ENCODE data around the gene MAS1.

DNA sequence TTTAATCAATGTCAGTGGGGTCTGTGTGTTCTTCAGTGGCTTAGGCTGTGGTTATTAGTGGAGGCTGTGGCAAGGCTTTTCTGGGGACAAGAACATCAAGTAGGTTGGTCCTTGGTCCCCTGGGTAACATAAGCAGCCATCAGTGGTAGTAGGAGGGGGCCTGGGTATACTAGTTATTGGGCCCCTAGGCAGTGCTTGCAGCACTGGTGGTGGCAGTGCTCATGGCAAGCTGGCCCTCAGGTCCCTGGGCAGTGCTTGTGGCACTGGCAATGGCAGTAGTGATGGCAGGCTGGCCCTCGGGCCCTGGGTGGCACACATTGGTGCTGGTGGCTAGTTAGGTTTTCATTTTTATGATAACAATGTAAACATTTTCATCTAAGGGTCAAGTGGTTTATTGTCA lies 32.5 kb upstream of the MAS1 start:
- TF ChIP-seq, protein P1, sequence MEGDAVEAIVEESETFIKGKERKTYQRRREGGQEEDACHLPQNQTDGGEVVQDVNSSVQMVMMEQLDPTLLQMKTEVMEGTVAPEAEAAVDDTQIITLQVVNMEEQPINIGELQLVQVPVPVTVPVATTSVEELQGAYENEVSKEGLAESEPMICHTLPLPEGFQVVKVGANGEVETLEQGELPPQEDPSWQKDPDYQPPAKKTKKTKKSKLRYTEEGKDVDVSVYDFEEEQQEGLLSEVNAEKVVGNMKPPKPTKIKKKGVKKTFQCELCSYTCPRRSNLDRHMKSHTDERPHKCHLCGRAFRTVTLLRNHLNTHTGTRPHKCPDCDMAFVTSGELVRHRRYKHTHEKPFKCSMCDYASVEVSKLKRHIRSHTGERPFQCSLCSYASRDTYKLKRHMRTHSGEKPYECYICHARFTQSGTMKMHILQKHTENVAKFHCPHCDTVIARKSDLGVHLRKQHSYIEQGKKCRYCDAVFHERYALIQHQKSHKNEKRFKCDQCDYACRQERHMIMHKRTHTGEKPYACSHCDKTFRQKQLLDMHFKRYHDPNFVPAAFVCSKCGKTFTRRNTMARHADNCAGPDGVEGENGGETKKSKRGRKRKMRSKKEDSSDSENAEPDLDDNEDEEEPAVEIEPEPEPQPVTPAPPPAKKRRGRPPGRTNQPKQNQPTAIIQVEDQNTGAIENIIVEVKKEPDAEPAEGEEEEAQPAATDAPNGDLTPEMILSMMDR (IDR thresholded peaks at IDR 0.05) = no peak
- TF ChIP-seq POLR2AphosphoS5 (IDR thresholded peaks at IDR 0.05; ENCODE audit: low read depth, low read length) = no peak
- TF ChIP-seq, protein P2, sequence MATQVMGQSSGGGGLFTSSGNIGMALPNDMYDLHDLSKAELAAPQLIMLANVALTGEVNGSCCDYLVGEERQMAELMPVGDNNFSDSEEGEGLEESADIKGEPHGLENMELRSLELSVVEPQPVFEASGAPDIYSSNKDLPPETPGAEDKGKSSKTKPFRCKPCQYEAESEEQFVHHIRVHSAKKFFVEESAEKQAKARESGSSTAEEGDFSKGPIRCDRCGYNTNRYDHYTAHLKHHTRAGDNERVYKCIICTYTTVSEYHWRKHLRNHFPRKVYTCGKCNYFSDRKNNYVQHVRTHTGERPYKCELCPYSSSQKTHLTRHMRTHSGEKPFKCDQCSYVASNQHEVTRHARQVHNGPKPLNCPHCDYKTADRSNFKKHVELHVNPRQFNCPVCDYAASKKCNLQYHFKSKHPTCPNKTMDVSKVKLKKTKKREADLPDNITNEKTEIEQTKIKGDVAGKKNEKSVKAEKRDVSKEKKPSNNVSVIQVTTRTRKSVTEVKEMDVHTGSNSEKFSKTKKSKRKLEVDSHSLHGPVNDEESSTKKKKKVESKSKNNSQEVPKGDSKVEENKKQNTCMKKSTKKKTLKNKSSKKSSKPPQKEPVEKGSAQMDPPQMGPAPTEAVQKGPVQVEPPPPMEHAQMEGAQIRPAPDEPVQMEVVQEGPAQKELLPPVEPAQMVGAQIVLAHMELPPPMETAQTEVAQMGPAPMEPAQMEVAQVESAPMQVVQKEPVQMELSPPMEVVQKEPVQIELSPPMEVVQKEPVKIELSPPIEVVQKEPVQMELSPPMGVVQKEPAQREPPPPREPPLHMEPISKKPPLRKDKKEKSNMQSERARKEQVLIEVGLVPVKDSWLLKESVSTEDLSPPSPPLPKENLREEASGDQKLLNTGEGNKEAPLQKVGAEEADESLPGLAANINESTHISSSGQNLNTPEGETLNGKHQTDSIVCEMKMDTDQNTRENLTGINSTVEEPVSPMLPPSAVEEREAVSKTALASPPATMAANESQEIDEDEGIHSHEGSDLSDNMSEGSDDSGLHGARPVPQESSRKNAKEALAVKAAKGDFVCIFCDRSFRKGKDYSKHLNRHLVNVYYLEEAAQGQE (IDR thresholded peaks at IDR 0.05; ENCODE audit: insufficient read depth in 1 of 2, low read depth in 2 of 2, low read length in 1 of 2) = no peak
